Measurements from ENCODE around the gene TRIM6. TPM values are rescaled to one million over a fixed set of nuclear protein-coding genes. Genes with fewer than 3 reads are reported as not detected.

The TRIM6 gene
- total and polyA plus RNA-seq, 9 of the 15 experiments (the other 6 are each of a cell fraction or from before 2014, with no cell fraction given), result 5.0 to 11.8 (median 8.7) TPM

DNA sequence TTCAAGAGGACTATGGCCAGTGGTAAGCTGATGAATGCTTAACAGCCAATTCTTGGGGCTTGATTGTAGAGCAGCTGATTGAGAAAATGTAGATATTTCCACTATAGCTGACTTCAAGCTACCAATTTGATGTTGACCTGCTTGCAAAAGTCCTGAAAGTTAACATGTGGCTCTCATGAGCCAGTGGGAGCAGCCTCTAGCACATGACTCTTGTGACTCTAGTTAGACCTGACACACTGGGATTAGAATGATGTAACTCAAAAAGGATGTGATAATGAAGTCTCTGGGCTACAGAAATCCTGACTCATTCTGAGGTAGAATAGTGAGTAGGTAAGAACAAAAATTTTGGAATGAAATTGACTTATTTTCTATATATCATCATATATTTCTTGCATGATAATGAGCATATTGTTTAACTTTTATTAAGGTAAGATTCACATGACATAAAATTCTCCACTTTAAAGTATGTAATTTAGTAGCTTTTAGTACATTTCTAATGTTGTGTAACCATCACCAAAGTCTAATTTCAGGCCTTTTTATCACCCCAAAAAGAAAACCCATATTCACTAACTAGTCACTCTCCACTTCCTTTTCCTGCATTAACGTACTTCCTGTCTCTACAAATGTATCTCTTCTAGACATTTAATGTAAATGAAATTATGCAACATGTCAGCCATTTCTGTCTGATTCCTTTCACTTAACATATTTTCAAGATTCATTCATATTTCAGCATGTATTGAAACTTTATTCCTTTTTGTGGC, 32.0 kb upstream of the TRIM6 start (continued):
- TF ChIP-seq, protein P1, sequence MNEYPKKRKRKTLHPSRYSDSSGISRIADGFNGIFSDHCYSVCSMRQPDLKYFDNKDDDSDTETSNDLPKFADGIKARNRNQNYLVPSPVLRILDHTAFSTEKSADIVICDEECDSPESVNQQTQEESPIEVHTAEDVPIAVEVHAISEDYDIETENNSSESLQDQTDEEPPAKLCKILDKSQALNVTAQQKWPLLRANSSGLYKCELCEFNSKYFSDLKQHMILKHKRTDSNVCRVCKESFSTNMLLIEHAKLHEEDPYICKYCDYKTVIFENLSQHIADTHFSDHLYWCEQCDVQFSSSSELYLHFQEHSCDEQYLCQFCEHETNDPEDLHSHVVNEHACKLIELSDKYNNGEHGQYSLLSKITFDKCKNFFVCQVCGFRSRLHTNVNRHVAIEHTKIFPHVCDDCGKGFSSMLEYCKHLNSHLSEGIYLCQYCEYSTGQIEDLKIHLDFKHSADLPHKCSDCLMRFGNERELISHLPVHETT (CRISPR knock-in tag; conservative IDR thresholded peaks at IDR 0.05 in 1 of 2, IDR thresholded peaks at IDR 0.05 in 1 of 2), result no peak
- TF ChIP-seq, protein P2, sequence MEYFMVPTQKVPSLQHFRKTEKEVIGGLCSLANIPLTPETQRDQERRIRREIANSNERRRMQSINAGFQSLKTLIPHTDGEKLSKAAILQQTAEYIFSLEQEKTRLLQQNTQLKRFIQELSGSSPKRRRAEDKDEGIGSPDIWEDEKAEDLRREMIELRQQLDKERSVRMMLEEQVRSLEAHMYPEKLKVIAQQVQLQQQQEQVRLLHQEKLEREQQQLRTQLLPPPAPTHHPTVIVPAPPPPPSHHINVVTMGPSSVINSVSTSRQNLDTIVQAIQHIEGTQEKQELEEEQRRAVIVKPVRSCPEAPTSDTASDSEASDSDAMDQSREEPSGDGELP (CRISPR knock-in tag; IDR thresholded peaks at IDR 0.05; ENCODE audit: borderline replicate concordance), result no peak
- TF ChIP-seq ZBTB49 (CRISPR knock-in tag; IDR thresholded peaks at IDR 0.05; ENCODE audit: borderline replicate concordance), result no peak
- no peak for TF ChIP-seq RUNX1 (IDR thresholded peaks at IDR 0.05; ENCODE audit: low read depth)
- no peak for TF ChIP-seq TCFL5 (CRISPR knock-in tag; conservative IDR thresholded peaks at IDR 0.05)
- no peak for TF ChIP-seq ELK3 (CRISPR knock-in tag; IDR thresholded peaks at IDR 0.05)
- TF ChIP-seq, protein P3, sequence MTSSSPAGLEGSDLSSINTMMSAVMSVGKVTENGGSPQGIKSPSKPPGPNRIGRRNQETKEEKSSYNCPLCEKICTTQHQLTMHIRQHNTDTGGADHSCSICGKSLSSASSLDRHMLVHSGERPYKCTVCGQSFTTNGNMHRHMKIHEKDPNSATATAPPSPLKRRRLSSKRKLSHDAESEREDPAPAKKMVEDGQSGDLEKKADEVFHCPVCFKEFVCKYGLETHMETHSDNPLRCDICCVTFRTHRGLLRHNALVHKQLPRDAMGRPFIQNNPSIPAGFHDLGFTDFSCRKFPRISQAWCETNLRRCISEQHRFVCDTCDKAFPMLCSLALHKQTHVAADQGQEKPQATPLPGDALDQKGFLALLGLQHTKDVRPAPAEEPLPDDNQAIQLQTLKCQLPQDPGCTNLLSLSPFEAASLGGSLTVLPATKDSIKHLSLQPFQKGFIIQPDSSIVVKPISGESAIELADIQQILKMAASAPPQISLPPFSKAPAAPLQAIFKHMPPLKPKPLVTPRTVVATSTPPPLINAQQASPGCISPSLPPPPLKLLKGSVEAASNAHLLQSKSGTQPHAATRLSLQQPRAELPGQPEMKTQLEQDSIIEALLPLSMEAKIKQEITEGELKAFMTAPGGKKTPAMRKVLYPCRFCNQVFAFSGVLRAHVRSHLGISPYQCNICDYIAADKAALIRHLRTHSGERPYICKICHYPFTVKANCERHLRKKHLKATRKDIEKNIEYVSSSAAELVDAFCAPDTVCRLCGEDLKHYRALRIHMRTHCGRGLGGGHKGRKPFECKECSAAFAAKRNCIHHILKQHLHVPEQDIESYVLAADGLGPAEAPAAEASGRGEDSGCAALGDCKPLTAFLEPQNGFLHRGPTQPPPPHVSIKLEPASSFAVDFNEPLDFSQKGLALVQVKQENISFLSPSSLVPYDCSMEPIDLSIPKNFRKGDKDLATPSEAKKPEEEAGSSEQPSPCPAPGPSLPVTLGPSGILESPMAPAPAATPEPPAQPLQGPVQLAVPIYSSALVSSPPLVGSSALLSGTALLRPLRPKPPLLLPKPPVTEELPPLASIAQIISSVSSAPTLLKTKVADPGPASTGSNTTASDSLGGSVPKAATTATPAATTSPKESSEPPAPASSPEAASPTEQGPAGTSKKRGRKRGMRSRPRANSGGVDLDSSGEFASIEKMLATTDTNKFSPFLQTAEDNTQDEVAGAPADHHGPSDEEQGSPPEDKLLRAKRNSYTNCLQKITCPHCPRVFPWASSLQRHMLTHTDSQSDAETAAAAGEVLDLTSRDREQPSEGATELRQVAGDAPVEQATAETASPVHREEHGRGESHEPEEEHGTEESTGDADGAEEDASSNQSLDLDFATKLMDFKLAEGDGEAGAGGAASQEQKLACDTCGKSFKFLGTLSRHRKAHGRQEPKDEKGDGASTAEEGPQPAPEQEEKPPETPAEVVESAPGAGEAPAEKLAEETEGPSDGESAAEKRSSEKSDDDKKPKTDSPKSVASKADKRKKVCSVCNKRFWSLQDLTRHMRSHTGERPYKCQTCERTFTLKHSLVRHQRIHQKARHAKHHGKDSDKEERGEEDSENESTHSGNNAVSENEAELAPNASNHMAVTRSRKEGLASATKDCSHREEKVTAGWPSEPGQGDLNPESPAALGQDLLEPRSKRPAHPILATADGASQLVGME (CRISPR knock-in tag; IDR thresholded peaks at IDR 0.05), result no peak
- no peak for TF ChIP-seq POLR2H (tag; IDR thresholded peaks at IDR 0.05; ENCODE audit: low read depth)
- no peak for TF ChIP-seq ZNF165 (CRISPR knock-in tag; IDR thresholded peaks at IDR 0.05; ENCODE audit: borderline replicate concordance)
